Mesenchymal stem cell (in vitro differentiated cells and primary cell): Measurements from ENCODE around the gene SATB2.

Source experiments
- DNase-seq: peaks from one replicate; pipeline ENCODE4 v3.0.0-alpha.2; 2013
- H2AFZ ChIP-seq: one replicate; pipeline ENCODE4 v1.6.1; 2013; ENCODE audit warnings: low read depth, mild to moderate bottlenecking, control low read depth, inconsistent platforms, low read length, moderate library complexity
- H2AK5ac ChIP-seq: 2 replicates; pipeline ENCODE4 v1.6.1; 2013; ENCODE audit warnings: low read length, moderate library complexity, mild to moderate bottlenecking, inconsistent platforms; ENCODE audit not compliant: severe bottlenecking
- H2BK120ac ChIP-seq: one replicate; pipeline ENCODE4 v1.6.1; 2013; ENCODE audit warnings: low read depth, mild to moderate bottlenecking, inconsistent platforms, low read length, moderate library complexity
- H2BK12ac ChIP-seq, 2 experiments: one replicate each; pipeline ENCODE4 v1.6.1; 2013; ENCODE audit warnings: inconsistent platforms in 2 of 2, low read length in 2 of 2, mild to moderate bottlenecking in 2 of 2, moderate library complexity in 2 of 2, control low read depth in 1 of 2
- H2BK15ac ChIP-seq: one replicate; pipeline ENCODE4 v1.6.1; 2013; ENCODE audit warnings: mild to moderate bottlenecking, low read depth, inconsistent platforms; ENCODE audit not compliant: poor library complexity, severe bottlenecking
- H2BK5ac ChIP-seq: 2 replicates; pipeline ENCODE4 v1.6.1; 2013; ENCODE audit warnings: low read depth, mild to moderate bottlenecking, low read length, control low read depth, inconsistent platforms; ENCODE audit not compliant: poor library complexity, severe bottlenecking
- H3K14ac ChIP-seq, 2 experiments: one replicate each; pipeline ENCODE4 v1.6.1; 2013; ENCODE audit warnings: inconsistent platforms in 2 of 2, low read length in 2 of 2, control low read depth in 1 of 2, mild to moderate bottlenecking in 1 of 2, moderate library complexity in 1 of 2
- H3K18ac ChIP-seq, 2 experiments: one replicate each; pipeline ENCODE4 v1.6.1; 2013; ENCODE audit warnings: inconsistent platforms in 2 of 2, low read length in 2 of 2, control low read depth in 1 of 2, low read depth in 1 of 2, mild to moderate bottlenecking in 1 of 2
- H3K23ac ChIP-seq, 2 experiments: one replicate each; pipeline ENCODE4 v1.6.1; 2013; ENCODE audit warnings: inconsistent platforms in 2 of 2, low read length in 2 of 2, mild to moderate bottlenecking in 2 of 2, moderate library complexity in 2 of 2, control low read depth in 1 of 2
- H3K27ac ChIP-seq: 2 replicates; pipeline ENCODE4 v1.5.1; 2013; ENCODE audit warnings: mild to moderate bottlenecking, moderate library complexity, low read length, control low read depth, inconsistent platforms; ENCODE audit not compliant: poor library complexity, severe bottlenecking
- H3K27me3 ChIP-seq, 2 experiments: 2 replicates each; pipeline versions ENCODE4 v1.6.1 to v1.7.0; 2013; ENCODE audit warnings: low read length in 2 of 2, mild to moderate bottlenecking in 2 of 2, moderate library complexity in 2 of 2, control low read depth in 1 of 2, inconsistent platforms in 1 of 2; ENCODE audit not compliant: control insufficient read depth in 1 of 2, insufficient read depth in 1 of 2
- H3K36me3 ChIP-seq, 2 experiments: 2 replicates each; pipeline versions ENCODE4 v1.6.1 to v1.7.0; 2013; ENCODE audit warnings: low read length in 2 of 2, control low read depth in 1 of 2, inconsistent platforms in 1 of 2, low read depth in 1 of 2, mild to moderate bottlenecking in 1 of 2; ENCODE audit not compliant: insufficient read depth in 2 of 2, control insufficient read depth in 1 of 2
- H3K4ac ChIP-seq, 2 experiments: one replicate each; pipeline ENCODE4 v1.6.1; 2013; ENCODE audit warnings: inconsistent platforms in 2 of 2, low read length in 2 of 2, mild to moderate bottlenecking in 2 of 2, moderate library complexity in 2 of 2, control low read depth in 1 of 2, low read depth in 1 of 2
- H3K4me1 ChIP-seq: 2 replicates; pipeline ENCODE4 v1.6.1; 2013; ENCODE audit warnings: low read depth, low read length, control low read depth; ENCODE audit not compliant: control insufficient read depth, insufficient read depth
- H3K4me2 ChIP-seq: 2 replicates; pipeline ENCODE4 v1.6.1; 2013; ENCODE audit warnings: low read length, mild to moderate bottlenecking, inconsistent platforms; ENCODE audit not compliant: poor library complexity, severe bottlenecking
- H3K4me3 ChIP-seq, 2 experiments: 2 replicates each; pipeline versions ENCODE4 v1.5.1 to v1.7.0; 2013; ENCODE audit warnings: low read length in 2 of 2, mild to moderate bottlenecking in 2 of 2, control low read depth in 1 of 2, low read depth in 1 of 2; ENCODE audit not compliant: insufficient read depth in 1 of 2
- H3K79me1 ChIP-seq: replicated peaks from 2 replicates; pipeline ENCODE4 v1.6.1; 2013; ENCODE audit warnings: mild to moderate bottlenecking, control low read depth, low read length, inconsistent platforms; ENCODE audit not compliant: poor library complexity, severe bottlenecking
- H3K9ac ChIP-seq: 2 replicates; pipeline ENCODE4 v1.7.0; 2013; ENCODE audit warnings: mild to moderate bottlenecking, low read length, moderate library complexity
- H3K9me3 ChIP-seq: 2 replicates; pipeline ENCODE4 v1.7.0; 2013; ENCODE audit warnings: mild to moderate bottlenecking, low read length; ENCODE audit not compliant: control insufficient read depth
- H4K8ac ChIP-seq: one replicate; pipeline ENCODE4 v1.6.1; 2013; ENCODE audit warnings: inconsistent platforms, mild to moderate bottlenecking, low read length, moderate library complexity
- H4K91ac ChIP-seq: one replicate; pipeline ENCODE4 v1.6.1; 2013; ENCODE audit warnings: mild to moderate bottlenecking, low read length, inconsistent platforms
- WGBS: methylation state at CpG from one replicate; pipeline ENCODE4 v1.1.7; 2013; ENCODE audit warnings: mixed read lengths; 5-methylcytosine and 5-hydroxymethylcytosine counted together

Gene SATB2

GRCh38 chr2:199257261-199258224 is 200.2 kb downstream of the SATB2 start:
- WGBS, result 72% methylated on average over 6 of the region's 7 CpGs
- H2AFZ ChIP-seq, result no peak overlapping the region
- no peaks in the 10 kb centered on the region for H3K79me1 ChIP-seq

GRCh38 chr2:199230091-199230490 is 227.6 kb downstream of the SATB2 start:
- Histone ChIP-seq H3K4me2 (no peak overlapping the region), H3K79me1 (no peaks in the 10 kb centered on the region), H3K14ac (no peak overlapping the region), H2AFZ (no peak overlapping the region), H3K27me3 (no peaks in the 10 kb centered on the region), H2BK5ac (no peak overlapping the region), H3K27ac (no peak overlapping the region), H2BK12ac (no peak overlapping the region), H3K4ac (no peak overlapping the region), H3K9ac (no peak overlapping the region), H3K23ac (no peak overlapping the region), H4K91ac (no peak overlapping the region), H3K4me1 (peaks cover 7% of the 10 kb centered on the region), H4K8ac (no peak overlapping the region), H2AK5ac (no peak overlapping the region), H3K4me3 (no peak overlapping the region), H2BK15ac (no peak overlapping the region), H2BK120ac (no peak overlapping the region), H3K36me3 (no peaks in the 10 kb centered on the region), H3K18ac (no peak overlapping the region), H3K9me3 (no peaks in the 10 kb centered on the region)
- no peak for DNase-seq
- WGBS, result 61% methylated on average over 3 of the region's 3 CpGs

More at GRCh38 chr2:199257261-199258224, 200.2 kb downstream of the SATB2 start:
- Histone ChIP-seq H3K14ac (no peak overlapping the region), H3K4ac (no peak overlapping the region), H2BK12ac (no peak overlapping the region), H2AK5ac (no peak overlapping the region), H3K4me1 (no peaks in the 10 kb centered on the region), H3K4me2 (no peak overlapping the region), H3K27me3 (no peaks in the 10 kb centered on the region), H2BK120ac (no peak overlapping the region), H4K91ac (no peak overlapping the region), H3K27ac (no peak overlapping the region), H3K18ac (no peak overlapping the region), H3K23ac (no peak overlapping the region), H3K9me3 (no peaks in the 10 kb centered on the region), H3K36me3 (no peaks in the 10 kb centered on the region), H3K4me3 (no peak overlapping the region), H4K8ac (no peak overlapping the region), H3K9ac (no peak overlapping the region), H2BK15ac (no peak overlapping the region), H2BK5ac (no peak overlapping the region)
- no peak for DNase-seq

GRCh38 chr2:199228887-199229819 is 228.6 kb downstream of the SATB2 start:
- Histone ChIP-seq H3K27me3 (no peaks in the 10 kb centered on the region), H2BK120ac (no peak overlapping the region), H3K23ac (no peak overlapping the region), H3K79me1 (no peaks in the 10 kb centered on the region), H3K9me3 (no peaks in the 10 kb centered on the region), H3K4me1 (peaks cover 7% of the 10 kb centered on the region), H3K14ac (no peak overlapping the region), H2AFZ (no peak overlapping the region), H3K4me2 (no peak overlapping the region), H4K8ac (no peak overlapping the region), H3K18ac (no peak overlapping the region), H3K4me3 (no peak overlapping the region), H3K4ac (no peak overlapping the region), H3K27ac (no peak overlapping the region), H2BK15ac (no peak overlapping the region), H2BK12ac (no peak overlapping the region), H2BK5ac (no peak overlapping the region), H3K9ac (no peak overlapping the region), H4K91ac (no peak overlapping the region), H2AK5ac (no peak overlapping the region), H3K36me3 (no peaks in the 10 kb centered on the region)
- DNase-seq, result peak; percentile 68
- 79% methylated on average over 19 of the region's 19 CpGs for WGBS

GRCh38 chr2:199223791-199224190 is 233.9 kb downstream of the SATB2 start:
- H3K27me3 ChIP-seq, result no peaks in the 10 kb centered on the region
- no peaks in the 10 kb centered on the region for H3K36me3 ChIP-seq
- no peak for DNase-seq
- H3K79me1 ChIP-seq, result no peaks in the 10 kb centered on the region
- H2BK12ac ChIP-seq, result no peak overlapping the region
- no peak overlapping the region for H3K4me2 ChIP-seq
- H3K4me3 ChIP-seq, result no peak overlapping the region
- H2BK120ac ChIP-seq, result no peak overlapping the region
- no peak overlapping the region for H3K23ac ChIP-seq
- H2BK15ac ChIP-seq, result no peak overlapping the region
- H4K8ac ChIP-seq, result no peak overlapping the region
- no peak overlapping the region for H2AK5ac ChIP-seq
- H3K18ac ChIP-seq, result no peak overlapping the region
- WGBS, result 84% methylated on average over 6 of the region's 6 CpGs
- no peak overlapping the region for H3K27ac ChIP-seq
- H3K4ac ChIP-seq, result no peak overlapping the region
- H4K91ac ChIP-seq, result no peak overlapping the region
- no peak overlapping the region for H2BK5ac ChIP-seq
- H3K14ac ChIP-seq, result no peak overlapping the region
- no peak overlapping the region for H3K9ac ChIP-seq
- H3K9me3 ChIP-seq, result peaks cover 4% of the 10 kb centered on the region
- H3K4me1 ChIP-seq, result peaks cover under 1% of the 10 kb centered on the region
- H2AFZ ChIP-seq, result no peak overlapping the region
